Retinal pigment epithelial cell (primary cell): ENCODE data around the gene MAGI2.
A peak's percentile ranks its signal among the peaks of the same experiment; 100 is the strongest.
"Not testable (repeated sequence)": the region's sequence is repeated elsewhere in the genome, so short reads cannot be mapped to it uniquely, and the experiment has no call there.

Experiments
- DNase-seq: peaks from one replicate; pipeline ENCODE4 v3.0.0-alpha.2; 2010; ENCODE audit warnings: low read depth
- H3K4me3 ChIP-seq: 2 replicates; pipeline ENCODE4 v1.5.1; 2011; ENCODE audit warnings: mild to moderate bottlenecking, low read length, control low read depth, moderate library complexity
- TF ChIP-seq, protein P1 (sequence below): conservative IDR thresholded peaks from 2 replicates; pipeline ENCODE4 v1.5.1; 2011; ENCODE audit warnings: low read depth, low read length, control low read depth, inconsistent platforms

MAGI2 gene

DNA sequence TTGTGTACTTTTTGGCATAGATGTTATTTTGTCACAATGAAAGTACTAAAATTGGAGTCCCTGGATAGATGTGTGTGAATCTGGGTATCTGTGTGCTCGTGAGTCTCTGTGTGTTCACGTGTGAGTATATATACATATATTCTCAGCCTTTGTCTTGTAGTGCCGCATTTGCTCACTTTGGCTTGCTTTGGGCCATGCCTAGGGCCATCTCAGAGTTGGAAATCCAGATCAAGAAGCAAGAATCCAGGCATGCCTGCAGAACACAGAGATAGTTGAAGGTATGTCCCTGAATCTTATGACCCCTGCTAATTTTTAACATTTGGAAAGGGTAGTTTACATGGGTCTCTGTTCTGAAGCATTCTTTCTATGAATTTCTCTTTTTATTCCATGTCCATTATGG lies 1446.2 kb downstream of the MAGI2 start:
- H3K4me3 ChIP-seq: no peak overlapping the region
- no peak for DNase-seq
- TF ChIP-seq, protein P1, sequence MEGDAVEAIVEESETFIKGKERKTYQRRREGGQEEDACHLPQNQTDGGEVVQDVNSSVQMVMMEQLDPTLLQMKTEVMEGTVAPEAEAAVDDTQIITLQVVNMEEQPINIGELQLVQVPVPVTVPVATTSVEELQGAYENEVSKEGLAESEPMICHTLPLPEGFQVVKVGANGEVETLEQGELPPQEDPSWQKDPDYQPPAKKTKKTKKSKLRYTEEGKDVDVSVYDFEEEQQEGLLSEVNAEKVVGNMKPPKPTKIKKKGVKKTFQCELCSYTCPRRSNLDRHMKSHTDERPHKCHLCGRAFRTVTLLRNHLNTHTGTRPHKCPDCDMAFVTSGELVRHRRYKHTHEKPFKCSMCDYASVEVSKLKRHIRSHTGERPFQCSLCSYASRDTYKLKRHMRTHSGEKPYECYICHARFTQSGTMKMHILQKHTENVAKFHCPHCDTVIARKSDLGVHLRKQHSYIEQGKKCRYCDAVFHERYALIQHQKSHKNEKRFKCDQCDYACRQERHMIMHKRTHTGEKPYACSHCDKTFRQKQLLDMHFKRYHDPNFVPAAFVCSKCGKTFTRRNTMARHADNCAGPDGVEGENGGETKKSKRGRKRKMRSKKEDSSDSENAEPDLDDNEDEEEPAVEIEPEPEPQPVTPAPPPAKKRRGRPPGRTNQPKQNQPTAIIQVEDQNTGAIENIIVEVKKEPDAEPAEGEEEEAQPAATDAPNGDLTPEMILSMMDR: no peak

- DNase-seq: no peak
- TF ChIP-seq, protein P1: no peak
- H3K4me3 ChIP-seq: no peak overlapping the region
Measured at GRCh38 chr7:78006063-78006755, 1447.3 kb downstream of the MAGI2 start.

DNA sequence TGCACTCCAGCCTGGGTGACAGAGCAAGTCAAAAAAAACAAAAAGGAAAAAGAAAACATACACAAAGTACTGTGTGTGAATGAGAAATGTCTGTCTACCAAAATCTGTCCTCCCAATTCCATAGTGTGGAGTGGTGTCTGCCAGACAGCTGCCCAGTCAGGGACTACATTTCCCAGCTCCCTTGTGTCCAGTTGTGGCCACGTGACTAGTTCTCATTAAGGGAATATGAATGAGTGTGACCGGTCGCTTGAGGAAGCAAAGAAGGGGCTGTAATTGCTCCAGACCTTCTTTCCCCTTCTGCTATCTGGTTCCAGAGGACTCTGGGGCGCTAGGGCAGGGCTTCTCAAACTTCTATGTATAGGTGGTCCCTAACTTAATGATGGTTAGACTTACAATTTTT lies 1450.8 kb downstream of the MAGI2 start:
- DNase-seq: no peak
- TF ChIP-seq, protein P1: no peak
- no peak overlapping the region for H3K4me3 ChIP-seq

DNA sequence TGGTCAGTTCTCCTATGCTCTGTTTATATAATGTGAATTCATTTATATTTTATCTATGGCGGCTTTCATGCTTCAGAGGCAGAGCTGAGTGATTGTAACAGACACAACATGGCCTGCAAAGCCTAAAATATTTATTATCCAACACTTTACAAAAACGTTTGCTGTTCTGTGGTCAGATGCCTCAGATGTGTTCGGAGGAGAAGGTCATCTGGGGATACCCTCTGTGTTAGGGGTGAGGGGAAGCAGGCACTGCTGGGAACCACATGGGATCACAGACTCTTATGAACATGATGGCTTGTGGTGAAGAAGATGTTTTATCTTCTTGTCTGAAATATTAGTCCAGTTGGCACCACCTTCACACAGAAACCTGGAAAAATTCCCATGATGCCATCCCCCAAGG lies 1451.4 kb downstream of the MAGI2 start:
- no peak for DNase-seq
- TF ChIP-seq, protein P1: no peak
- H3K4me3 ChIP-seq: no peak overlapping the region

DNA sequence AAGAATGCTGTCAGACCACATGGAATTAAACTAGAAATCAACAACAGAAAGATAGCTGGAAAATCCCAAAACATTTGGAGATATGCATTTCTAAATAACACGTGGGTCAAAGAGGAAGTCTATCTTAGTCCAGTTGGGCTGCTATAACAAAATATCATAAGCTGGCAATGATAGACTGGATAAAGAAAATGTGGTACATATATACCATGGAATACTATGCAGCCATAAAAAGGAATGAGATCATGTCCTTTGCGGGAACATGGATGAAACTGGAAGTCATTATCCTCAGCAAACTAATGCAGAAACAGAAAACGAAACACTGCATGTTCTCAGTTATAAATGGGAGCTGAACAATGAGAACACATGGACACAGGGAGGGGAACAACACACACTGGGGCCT lies 1454.3 kb downstream of the MAGI2 start:
- not testable (repeated sequence) for DNase-seq, H3K4me3 ChIP-seq

- TF ChIP-seq, protein P1: peak; percentile 29
- DNase-seq: no peak
- no peak overlapping the region for H3K4me3 ChIP-seq
Measured at GRCh38 chr7:77995717-77996116, 1457.8 kb downstream of the MAGI2 start.

DNA sequence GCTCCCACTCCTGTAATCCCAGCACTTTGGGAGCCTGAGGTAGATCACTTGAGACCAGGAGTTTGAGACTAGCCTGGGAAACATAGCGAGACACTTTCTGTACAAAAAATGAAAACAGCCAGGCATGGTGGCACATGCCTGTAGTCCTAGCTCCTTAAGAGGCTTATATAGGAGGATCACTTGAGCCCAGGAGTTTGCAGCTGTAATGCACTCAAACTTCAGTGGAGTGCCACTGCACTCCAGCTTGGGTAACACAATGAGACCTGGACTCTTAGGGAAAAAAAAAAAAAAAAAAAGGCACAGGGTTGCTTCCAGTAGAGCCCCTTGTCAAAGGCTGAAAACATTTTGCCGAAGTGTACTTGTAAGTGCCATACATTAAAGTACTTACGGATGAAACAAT lies 1459.6 kb downstream of the MAGI2 start:
- TF ChIP-seq, protein P1: no peak
- no peak overlapping the region for H3K4me3 ChIP-seq
- DNase-seq: no peak

- TF ChIP-seq, protein P1: no peak
- DNase-seq: no peak
- H3K4me3 ChIP-seq: no peak overlapping the region
Measured at GRCh38 chr7:77991656-77992055, 1461.8 kb downstream of the MAGI2 start.
